Activated CD4-positive, alpha-beta T cell treated with anti-CD3 and anti-CD28 coated beads, Interleukin-2, amount 50 U/mL, for 24 hours (primary cell): ENCODE measurements around the gene USP40.

ENCODE experiments used
- DNase-seq, 2 donors: peaks; one replicate each; pipeline ENCODE4 v3.0.0-alpha.2; 2020; ENCODE audit warnings: low read depth in 1 of 2, low spot score in 1 of 2

Gene USP40

DNA sequence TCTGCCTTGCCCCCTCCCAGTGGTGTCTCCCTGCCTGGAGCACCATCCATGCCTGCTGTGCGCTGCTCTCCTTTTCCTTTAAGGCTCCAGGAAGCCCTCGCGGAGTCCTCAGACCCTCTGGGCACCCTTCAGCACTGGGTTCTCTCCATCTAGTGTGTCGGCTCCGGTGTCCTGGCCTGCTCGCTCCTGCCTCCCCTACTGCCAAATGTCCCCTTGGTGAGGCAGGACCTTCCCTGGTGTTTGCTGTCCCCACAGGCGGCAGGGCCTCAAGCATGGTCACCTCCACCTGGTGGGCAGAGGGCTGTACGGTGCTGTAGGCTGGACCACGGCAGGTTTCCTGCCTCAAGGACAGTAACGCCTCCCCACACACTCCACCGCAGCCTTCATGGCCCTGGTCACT lies 122.1 kb downstream of the USP40 start:
- no peak for DNase-seq

- DNase-seq = peak; percentile 59 to 77
These were observed 122.9 kb downstream of the USP40 start for GRCh38 chr2:233443511-233444183.

GRCh38 chr2:233442028-233442310 lies 124.6 kb downstream of the USP40 start:
- DNase-seq = no peak

- DNase-seq = no peak
These were observed 125.2 kb downstream of the USP40 start for GRCh38 chr2:233441161-233442027.

DNA sequence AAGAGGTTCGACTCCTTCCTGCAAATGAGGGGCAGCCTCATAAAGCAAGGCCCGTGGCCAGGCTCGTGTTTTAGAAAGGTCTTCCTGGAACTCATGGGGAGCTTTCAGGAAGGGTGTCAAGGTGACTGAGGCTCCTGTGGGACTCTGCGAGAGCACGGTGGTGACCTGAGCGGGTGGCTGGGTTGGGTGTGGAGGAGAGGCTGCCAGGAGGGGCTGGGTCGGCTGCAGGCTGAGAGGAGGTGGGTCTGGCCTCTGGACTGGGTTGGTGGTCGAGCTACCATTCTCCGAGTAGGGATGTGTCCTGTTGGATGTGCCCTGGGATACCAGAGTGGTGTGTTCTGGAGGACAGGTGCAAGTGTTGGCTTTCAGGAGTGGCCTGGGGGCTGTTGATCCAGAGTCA lies 125.9 kb downstream of the USP40 start:
- DNase-seq = no peak

DNA sequence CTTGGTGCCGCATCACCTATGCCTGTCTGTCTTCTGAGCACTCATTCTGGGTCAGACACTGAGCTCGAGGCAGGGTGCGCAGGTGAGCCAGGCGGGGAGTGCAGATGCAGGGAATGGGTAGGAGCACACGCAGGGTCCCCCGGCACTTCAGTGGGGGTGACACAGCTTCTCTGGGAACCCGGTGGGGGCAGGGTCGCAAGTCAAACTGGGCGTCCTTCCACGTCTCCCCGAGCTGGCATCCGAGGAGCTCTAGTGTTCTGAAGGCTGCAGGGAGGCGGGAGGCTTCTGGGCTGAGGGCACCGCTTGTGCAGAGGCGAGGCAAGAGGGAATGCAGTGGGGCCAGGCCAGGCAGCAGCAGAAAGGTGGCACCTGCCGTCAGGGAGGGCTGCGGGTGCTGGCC lies 126.3 kb downstream of the USP40 start:
- DNase-seq = no peak

DNA sequence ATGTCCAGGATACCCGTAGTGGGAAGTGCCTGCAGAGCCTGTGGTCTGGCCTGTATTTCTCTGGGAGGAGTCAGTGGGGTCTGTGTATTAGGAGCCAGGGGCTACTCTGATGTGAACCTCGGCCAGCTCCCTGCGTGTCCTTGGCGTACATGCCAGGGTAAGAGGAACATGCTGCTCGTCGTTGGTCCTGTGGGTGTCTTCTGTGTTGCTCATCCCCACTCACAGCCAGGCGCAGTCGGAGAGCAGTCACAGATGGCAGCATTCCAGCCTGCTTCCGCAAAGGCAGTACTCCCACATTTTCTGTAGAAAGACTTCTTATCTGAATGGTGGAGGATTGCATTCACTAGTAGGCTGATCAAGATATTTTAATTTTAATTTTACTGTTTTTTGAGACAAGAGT lies 127.4 kb downstream of the USP40 start:
- no peak for DNase-seq

DNA sequence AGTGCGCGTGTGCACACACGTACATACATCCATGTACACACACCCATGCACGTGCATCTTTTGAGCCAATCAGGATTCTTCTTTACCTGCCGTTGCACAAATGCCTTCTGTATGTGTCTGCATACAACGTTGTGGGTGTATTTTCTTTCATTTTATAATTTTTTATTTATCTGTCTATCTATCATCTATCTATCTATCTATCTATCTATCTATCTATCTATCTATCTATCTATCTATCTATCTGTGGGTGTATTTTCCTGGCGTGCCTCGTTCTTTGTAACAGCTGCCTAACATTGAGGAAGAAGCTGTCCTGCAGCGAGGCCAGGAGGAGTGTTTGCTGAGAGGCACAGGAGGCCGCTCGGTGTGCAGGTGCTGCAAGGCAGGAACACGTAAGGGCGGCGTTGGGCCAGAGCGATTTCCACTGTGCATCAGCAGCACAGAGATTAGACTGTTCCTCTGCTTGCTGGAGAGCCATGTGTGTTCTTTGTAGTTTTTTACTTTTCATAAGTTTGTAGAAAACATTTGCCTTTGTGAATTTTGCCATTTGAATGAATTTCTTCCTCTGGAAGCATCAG lies 127.9 kb downstream of the USP40 start:
- no peak for DNase-seq

DNA sequence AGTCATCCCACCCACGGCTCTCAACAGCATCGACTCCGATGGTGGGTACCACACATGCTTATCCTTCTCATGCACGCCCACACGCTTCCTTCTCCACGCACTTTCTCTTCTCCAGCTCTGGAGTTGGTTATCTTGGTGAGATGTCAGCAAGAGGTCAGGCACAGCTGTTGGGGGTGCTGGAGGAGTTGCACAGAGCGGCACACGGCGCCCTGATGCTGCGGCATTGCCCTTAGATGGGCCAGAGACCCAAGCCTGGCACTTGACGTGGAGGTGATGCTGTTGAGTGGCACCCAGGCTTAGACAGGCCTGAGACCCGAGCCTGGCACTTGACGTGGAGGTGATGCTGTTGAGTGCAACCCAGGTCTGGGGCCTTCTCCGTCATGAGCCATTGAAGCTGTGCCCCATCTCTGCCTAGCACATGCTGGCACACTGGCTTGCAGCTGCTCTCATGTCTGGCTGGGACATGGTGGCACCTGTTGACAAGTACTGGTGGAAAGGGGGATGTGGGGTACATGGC lies 129.1 kb downstream of the USP40 start:
- DNase-seq = no peak

DNA sequence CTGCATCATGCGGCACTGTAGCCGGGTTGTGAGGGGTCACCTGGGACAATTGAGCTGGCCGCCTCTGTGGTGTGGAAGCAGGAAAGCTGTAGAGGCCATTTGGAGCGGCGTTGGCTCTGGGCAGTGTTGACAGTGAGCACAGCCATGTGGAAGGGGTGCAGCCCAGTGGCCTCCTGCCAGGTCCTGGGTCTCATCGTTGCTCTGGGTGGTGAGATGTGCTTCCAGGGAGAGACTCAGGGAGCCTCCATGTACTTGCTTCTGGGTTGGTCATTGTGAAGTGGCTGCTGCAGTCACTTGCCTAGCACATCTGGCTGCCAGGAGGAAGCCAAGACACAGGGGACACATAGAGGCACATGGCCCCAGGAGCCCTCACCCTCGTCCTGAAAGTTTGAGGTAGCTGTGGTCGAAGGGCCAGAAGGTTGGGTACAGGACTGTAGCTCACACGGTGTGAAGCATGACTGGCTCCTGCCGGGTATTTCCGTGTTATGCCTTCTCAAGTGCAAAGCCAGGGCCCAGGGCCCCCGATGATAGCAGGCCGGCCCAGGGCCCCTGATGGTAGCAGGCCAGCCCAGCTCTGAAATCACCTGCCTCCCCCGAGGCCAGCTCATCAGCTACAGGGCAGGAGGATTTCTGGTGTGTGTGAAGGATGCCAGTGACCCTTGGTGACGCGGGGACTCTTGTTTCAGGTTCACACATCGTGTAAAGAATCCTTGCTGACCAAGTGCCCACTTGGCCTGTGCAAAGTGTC lies 129.7 kb downstream of the USP40 start:
- no peak for DNase-seq

- DNase-seq = no peak
These were observed 130.4 kb downstream of the USP40 start for GRCh38 chr2:233436191-233436581.

DNA sequence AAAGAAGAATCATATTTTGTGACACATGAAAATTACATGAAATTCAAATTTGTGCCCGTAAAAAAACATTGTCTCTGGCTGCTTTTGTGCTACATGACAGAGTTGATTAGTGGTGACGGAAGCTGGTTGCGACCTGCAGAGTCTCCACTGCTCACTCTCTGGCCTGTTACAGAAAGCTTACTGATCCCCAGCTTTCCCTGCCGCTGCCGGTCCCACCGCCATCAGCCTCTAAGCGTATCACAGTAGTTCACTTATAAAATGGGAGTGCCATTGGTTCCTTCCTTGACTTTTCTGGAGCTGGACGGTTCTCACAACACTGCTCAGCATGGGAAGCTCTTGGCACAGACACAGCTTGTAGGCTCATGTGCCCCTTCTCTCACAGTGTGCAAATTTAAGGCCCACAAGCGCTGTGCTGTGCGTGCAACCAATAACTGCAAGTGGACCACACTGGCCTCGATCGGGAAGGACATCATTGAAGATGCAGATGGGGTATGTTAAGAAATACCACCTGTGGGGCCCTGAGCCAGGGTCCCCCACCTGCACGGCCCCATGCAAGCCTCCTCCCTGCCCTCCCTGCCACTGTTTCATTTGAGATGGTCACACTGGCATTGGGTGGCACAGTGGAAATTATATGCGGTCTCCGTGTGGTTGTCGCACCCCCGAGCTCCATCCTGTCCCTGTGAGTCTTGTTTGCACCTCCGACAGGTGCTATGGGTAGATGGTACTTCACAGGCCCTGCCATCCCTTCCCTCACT lies 131.0 kb downstream of the USP40 start:
- no peak for DNase-seq

GRCh38 chr2:233434666-233435330 lies 131.8 kb downstream of the USP40 start:
- no peak for DNase-seq

- no peak for DNase-seq
These were observed 132.8 kb downstream of the USP40 start for GRCh38 chr2:233433794-233434193.

- no peak for DNase-seq
These were observed 133.6 kb downstream of the USP40 start for GRCh38 chr2:233433029-233433428.

DNA sequence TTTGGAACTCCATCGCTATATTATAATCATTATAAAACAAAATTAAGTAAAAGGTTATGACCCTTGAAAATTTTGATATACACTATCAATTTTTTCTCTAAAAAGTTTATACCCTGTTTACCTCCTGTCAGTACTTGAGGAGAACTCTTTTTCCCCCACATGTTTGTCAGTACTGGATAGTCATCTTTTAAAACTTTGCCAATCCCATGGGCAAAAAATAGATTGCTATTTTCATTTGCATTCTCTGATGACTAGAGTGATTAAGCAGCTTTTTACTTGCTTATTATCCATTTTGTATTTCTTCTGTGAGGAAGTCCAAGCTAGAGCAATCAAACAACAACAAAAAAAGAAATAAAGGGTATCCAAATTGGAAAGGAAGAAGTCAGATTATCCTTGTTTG lies 135.9 kb downstream of the USP40 start:
- DNase-seq = no peak

- no peak for DNase-seq
These were observed 136.5 kb downstream of the USP40 start for GRCh38 chr2:233430081-233430480.

DNA sequence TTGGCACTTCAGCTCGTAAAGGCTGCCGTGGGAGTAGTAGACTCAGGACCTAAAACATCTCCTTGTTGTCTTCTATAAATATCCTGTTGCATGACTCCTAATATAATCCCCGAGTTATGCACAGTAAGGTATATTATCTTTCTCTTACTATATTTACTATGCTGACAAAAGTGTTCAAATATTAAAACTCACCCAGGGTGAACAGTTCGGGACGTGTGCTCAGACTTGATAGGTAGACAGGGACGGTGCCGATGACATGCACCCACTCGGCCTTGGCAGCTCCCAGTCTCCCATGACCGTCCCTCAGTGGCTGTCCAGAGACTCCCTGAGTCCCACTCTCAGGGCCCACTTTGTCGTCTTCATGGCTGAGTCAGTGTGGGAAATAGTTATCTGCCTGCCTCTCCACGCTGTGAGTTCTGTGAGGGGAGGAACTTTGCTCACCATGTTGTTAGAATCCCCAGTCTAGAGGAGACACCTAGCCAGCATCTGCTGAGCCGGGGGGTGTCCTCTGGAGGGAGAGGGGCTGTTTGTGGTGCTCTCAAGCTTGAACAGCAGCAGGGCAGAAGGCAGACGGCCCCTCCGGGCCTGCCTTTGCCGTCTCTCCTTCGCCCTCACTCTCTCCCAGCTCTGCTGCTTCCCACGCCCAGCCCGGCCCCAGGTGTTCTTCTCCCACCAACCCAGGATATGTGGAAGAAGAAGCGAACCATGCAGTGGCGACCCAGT lies 137.2 kb downstream of the USP40 start:
- DNase-seq = no peak

- no peak for DNase-seq
These were observed 138.1 kb downstream of the USP40 start for GRCh38 chr2:233428438-233428837.

- DNase-seq = no peak
These were observed 138.6 kb downstream of the USP40 start for GRCh38 chr2:233428008-233428407.
